GM12878 (cell line): ENCODE results near the gene NPM1. TPM values are rescaled to one million over a fixed set of nuclear protein-coding genes. Genes with fewer than 3 reads are reported as not detected.

Experiments used
- ATAC-seq: fragments of 200-7000 bp; cut with Tn5 transposase; 3 replicates; pipeline ENCODE4 v1.9.1; 2020; ENCODE audit warnings: mild to moderate bottlenecking, moderate library complexity
- BruUV-seq: library from RNA; stranded (reverse); fragments of 400-500 nt; replicated peaks from 2 replicates; lab custom pipeline; 2021; lab: Mats Ljungman, UMichigan
- CTCF ChIA-PET: fragments of 300-600 bp; sonication (Branson Sonifier 250); formaldehyde crosslinking; extraction: SDS; loops from one replicate; lab custom pipeline; 2021; ENCODE audit warnings: inconsistent platforms; lab: Yijun Ruan, JAX
- POLR2A ChIA-PET: fragments of 350-600 bp; formaldehyde crosslinking; extraction: SDS; loops from one replicate; lab custom pipeline; 2021; ENCODE audit warnings: inconsistent platforms; lab: Charles Lee
- RAD21 ChIA-PET: fragments of 300-600 bp; sonication (Branson Sonifier 250); formaldehyde crosslinking; loops from one replicate; lab custom pipeline; 2023; ENCODE audit warnings: antibody characterized with exemption; ENCODE audit not compliant: unreplicated experiment; lab: Charles Lee
- SMC1A ChIA-PET: fragments of 300-600 bp; sonication (Branson Sonifier 250); formaldehyde crosslinking; loops from one replicate; lab custom pipeline; 2023; ENCODE audit not compliant: unreplicated experiment, uncharacterized antibody; lab: Charles Lee
- DNase-seq: peaks from one replicate; pipeline ENCODE4 v3.0.0-alpha.2; 2011; ENCODE audit warnings: low read depth, low spot score
- FAIRE-seq: peaks from 3 replicates; lab custom pipeline; 2011; peaks lifted over from hg19 to GRCh38; lab: Jason Lieb, UNC
- H2AFZ ChIP-seq: 2 replicates; pipeline ENCODE4 v1.6.0; 2011; ENCODE audit warnings: low read depth, low read length, control low read depth; ENCODE audit not compliant: control insufficient read depth
- H3K27ac ChIP-seq: 2 replicates; pipeline ENCODE4 v1.5.1; 2011; ENCODE audit warnings: control low read depth; ENCODE audit not compliant: control insufficient read depth, insufficient read depth
- H3K27me3 ChIP-seq, 2 experiments: replicated peaks in 1 of 2; 2 replicates each; pipeline versions ENCODE4 v1.6.0 to v1.6.1; 2011; ENCODE audit warnings: low read length in 1 of 2; ENCODE audit not compliant: control insufficient read depth in 2 of 2, insufficient read depth in 2 of 2
- H3K36me3 ChIP-seq, 2 experiments: 2 replicates each; pipeline ENCODE4 v1.5.1; 2011; ENCODE audit warnings: low read length in 1 of 2; ENCODE audit not compliant: control insufficient read depth in 2 of 2, insufficient read depth in 2 of 2
- H3K4me1 ChIP-seq: 2 replicates; pipeline ENCODE4 v1.6.1; 2011; ENCODE audit warnings: mild to moderate bottlenecking, low read length, moderate library complexity, mixed read lengths; ENCODE audit not compliant: control insufficient read depth, insufficient read depth
- H3K4me2 ChIP-seq: 2 replicates; pipeline ENCODE4 v1.6.0; 2011; ENCODE audit warnings: control low read depth; ENCODE audit not compliant: control insufficient read depth, insufficient read depth
- H3K4me3 ChIP-seq: fragments of 200-600 bp; sonication (generic); 2 replicates; pipeline ENCODE4 v1.5.1; 2016
- H3K79me2 ChIP-seq: 2 replicates; pipeline ENCODE4 v1.6.0; 2011; ENCODE audit warnings: low read length; ENCODE audit not compliant: control insufficient read depth, insufficient read depth
- H3K9ac ChIP-seq: 2 replicates; pipeline ENCODE4 v1.8.0; 2011; ENCODE audit warnings: low read length, control low read depth, mixed read lengths; ENCODE audit not compliant: control insufficient read depth, insufficient read depth
- H3K9me3 ChIP-seq: replicated peaks from 3 replicates; pipeline ENCODE4 v1.5.1; 2011; ENCODE audit warnings: mild to moderate bottlenecking, low read length; ENCODE audit not compliant: control insufficient read depth, insufficient read depth
- H4K20me1 ChIP-seq: 2 replicates; pipeline ENCODE4 v1.6.0; 2011; ENCODE audit not compliant: control insufficient read depth, insufficient read depth
- KLF5 ChIP-seq: fragments of 450-650 bp; IDR thresholded peaks from 2 replicates; pipeline ENCODE4 v1.6.1; 2014; ENCODE audit warnings: mild to moderate bottlenecking; ENCODE audit not compliant: partially characterized antibody
- NFYA ChIP-seq: IDR thresholded peaks from 2 replicates; pipeline ENCODE4 v1.6.1; 2011; ENCODE audit warnings: low read depth, mild to moderate bottlenecking, low read length, improper control_type of control experiment, borderline replicate concordance
- SREBF1 ChIP-seq: IDR thresholded peaks from 2 replicates; pipeline ENCODE4 v1.6.1; 2012; ENCODE audit warnings: mild to moderate bottlenecking, low read length
- SRF ChIP-seq, 2 experiments: IDR thresholded peaks; 2 replicates each; pipeline ENCODE4 v1.6.1; 2011; ENCODE audit warnings: low read depth in 2 of 2, low read length in 2 of 2, mild to moderate bottlenecking in 1 of 2, moderate library complexity in 1 of 2
- WGBS: methylation state at CpG from one replicate; pipeline ENCODE4 v1.1.6; 2016; ENCODE audit warnings: low lambda C conversion rate; ENCODE audit not compliant: insufficient replicate concordance, insufficient coverage; ENCODE audit errors: missing lambda C conversion rate; 5-methylcytosine and 5-hydroxymethylcytosine counted together
- in situ Hi-C: fragments of 300-500 bp; cut with MboI; formaldehyde crosslinking; loops from 9 replicates; pipeline ENCODE4 v1.14.3; 2018; ENCODE audit warnings: mixed read lengths
- intact Hi-C: fragments of 100-400 bp; cut with micrococcal nuclease; formaldehyde crosslinking; loops from one replicate; pipeline ENCODE4 v1.14.2; 2022; ENCODE audit not compliant: unreplicated experiment
- polyA plus RNA-seq, 11 experiments: library from polyadenylated mRNA; depleted of rRNA in 4 of 11; unstranded in 6 of 11; stranded (reverse) in 5 of 11; fragments of >200 nt; fragmentation: Nextera tagmentation in 4 of 11; fragmentation: Illumina TruSeq in 1 of 11; extraction: Ambion mirVana in 4 of 11; extraction: Trizol in 1 of 11; gene quantifications; 1 replicate in 1 of 11; 2 replicates in 10 of 11; pipeline versions ENCODE4 v1.2.1 to v1.2.3, GENCODE V29; 2011 to 2016; ENCODE audit warnings: inconsistent platforms in 2 of 11, missing spikeins in 2 of 11, low read depth in 1 of 11
- total RNA-seq, 4 experiments: library from RNA; depleted of rRNA in 3 of 4; stranded (reverse); fragments of >200 nt in 3 of 4; fragmentation: Illumina TruSeq in 1 of 4; extraction: Trizol in 1 of 4; gene quantifications; 2 replicates each; pipeline versions ENCODE4 v1.2.1 to v1.2.3, GENCODE V29; 2013 to 2021
- TF ChIP-seq, protein P1 (sequence below): IDR thresholded peaks from 2 replicates; pipeline ENCODE4 v1.6.1; 2012; ENCODE audit warnings: low read length, inconsistent platforms
- TF ChIP-seq, protein P2 (sequence below): fragments of 450-650 bp; formaldehyde crosslinking; IDR thresholded peaks from 2 replicates; pipeline ENCODE4 v1.5.0; 2022; ENCODE audit warnings: mild to moderate bottlenecking, missing genetic modification characterization

The NPM1 gene
- total and polyA plus RNA-seq, 10 of the 15 experiments (the other 5 are each of a cell fraction or from before 2014, with no cell fraction given), result 1,843 to 5,466 (median 2,866) TPM

DNA sequence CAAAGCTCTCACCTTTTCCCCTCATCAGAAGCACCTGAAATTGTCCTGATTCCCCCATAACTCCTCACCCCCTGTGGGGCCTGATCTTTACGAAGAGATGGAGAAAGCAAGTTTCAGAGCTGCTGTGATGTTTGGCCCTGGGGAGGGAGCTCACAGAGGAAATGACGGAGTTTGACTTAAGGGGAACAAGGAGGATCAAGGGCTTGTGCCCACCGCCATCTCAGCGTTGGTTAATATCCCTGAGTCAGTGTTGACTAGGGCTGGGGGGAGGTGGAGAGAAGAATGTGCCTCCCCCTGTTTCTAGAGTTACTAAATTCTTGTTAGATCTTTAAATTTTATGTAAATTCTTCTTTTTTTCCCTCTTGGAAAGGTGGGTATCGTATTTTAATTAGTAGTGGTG, 59.6 kb downstream of the NPM1 start:
- no peaks in the 10 kb centered on the region; a peak in 2 of 4 replicates for H3K27me3 ChIP-seq
- H3K4me2 ChIP-seq, result no peak overlapping the region
- H3K27ac ChIP-seq, result no peak overlapping the region
- no peak overlapping the region for H3K4me3 ChIP-seq
- in situ Hi-C loops, result no loop called here
- no peaks in the 10 kb centered on the region for H3K79me2 ChIP-seq
- no peaks in the 10 kb centered on the region for H3K9me3 ChIP-seq
- ATAC-seq, result no peak
- ChIA-PET SMC1A (no interaction called here), RAD21 (no interaction called here), CTCF (no interaction called here), POLR2A (no interaction called here)
- no peak overlapping the region for H3K9ac ChIP-seq
- FAIRE-seq, result no peak
- no TSS peak for BruUV-seq
- no peak overlapping the region for H2AFZ ChIP-seq
- no peaks in the 10 kb centered on the region for H4K20me1 ChIP-seq
- no peak for TF ChIP-seq KLF5
- TF ChIP-seq, protein P1, sequence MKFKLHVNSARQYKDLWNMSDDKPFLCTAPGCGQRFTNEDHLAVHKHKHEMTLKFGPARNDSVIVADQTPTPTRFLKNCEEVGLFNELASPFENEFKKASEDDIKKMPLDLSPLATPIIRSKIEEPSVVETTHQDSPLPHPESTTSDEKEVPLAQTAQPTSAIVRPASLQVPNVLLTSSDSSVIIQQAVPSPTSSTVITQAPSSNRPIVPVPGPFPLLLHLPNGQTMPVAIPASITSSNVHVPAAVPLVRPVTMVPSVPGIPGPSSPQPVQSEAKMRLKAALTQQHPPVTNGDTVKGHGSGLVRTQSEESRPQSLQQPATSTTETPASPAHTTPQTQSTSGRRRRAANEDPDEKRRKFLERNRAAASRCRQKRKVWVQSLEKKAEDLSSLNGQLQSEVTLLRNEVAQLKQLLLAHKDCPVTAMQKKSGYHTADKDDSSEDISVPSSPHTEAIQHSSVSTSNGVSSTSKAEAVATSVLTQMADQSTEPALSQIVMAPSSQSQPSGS, result no peak
- no peak for TF ChIP-seq SRF (IDR thresholded peaks at IDR 0.05; ENCODE audit: low read depth in 2 of 2, low read length in 2 of 2)
- TF ChIP-seq SREBF1, result no peak
- TF ChIP-seq, protein P2, sequence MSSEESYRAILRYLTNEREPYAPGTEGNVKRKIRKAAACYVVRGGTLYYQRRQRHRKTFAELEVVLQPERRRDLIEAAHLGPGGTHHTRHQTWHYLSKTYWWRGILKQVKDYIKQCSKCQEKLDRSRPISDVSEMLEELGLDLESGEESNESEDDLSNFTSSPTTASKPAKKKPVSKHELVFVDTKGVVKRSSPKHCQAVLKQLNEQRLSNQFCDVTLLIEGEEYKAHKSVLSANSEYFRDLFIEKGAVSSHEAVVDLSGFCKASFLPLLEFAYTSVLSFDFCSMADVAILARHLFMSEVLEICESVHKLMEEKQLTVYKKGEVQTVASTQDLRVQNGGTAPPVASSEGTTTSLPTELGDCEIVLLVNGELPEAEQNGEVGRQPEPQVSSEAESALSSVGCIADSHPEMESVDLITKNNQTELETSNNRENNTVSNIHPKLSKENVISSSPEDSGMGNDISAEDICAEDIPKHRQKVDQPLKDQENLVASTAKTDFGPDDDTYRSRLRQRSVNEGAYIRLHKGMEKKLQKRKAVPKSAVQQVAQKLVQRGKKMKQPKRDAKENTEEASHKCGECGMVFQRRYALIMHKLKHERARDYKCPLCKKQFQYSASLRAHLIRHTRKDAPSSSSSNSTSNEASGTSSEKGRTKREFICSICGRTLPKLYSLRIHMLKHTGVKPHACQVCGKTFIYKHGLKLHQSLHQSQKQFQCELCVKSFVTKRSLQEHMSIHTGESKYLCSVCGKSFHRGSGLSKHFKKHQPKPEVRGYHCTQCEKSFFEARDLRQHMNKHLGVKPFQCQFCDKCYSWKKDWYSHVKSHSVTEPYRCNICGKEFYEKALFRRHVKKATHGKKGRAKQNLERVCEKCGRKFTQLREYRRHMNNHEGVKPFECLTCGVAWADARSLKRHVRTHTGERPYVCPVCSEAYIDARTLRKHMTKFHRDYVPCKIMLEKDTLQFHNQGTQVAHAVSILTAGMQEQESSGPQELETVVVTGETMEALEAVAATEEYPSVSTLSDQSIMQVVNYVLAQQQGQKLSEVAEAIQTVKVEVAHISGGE (CRISPR knock-in tag), result no peak
- TF ChIP-seq NFYA, result no peak
- WGBS, result 24% methylated on average over 5 of the region's 5 CpGs
- no peak for DNase-seq
- no peaks in the 10 kb centered on the region for H3K4me1 ChIP-seq
- no peaks in the 10 kb centered on the region for H3K36me3 ChIP-seq
- intact Hi-C loops, result no loop called here
